GM12875 (cell line): Measurements from ENCODE around the gene FLT1.
A peak's percentile ranks its signal among the peaks of the same experiment; 100 is the strongest.

Experiments
- H3K4me3 ChIP-seq: one replicate; pipeline ENCODE4 v1.5.1; 2011; ENCODE audit warnings: low read depth, low read length, control low read depth
- TF ChIP-seq, protein P1 (sequence below): IDR thresholded peaks from 2 replicates; pipeline ENCODE4 v1.5.1; 2011; ENCODE audit warnings: low read depth, mild to moderate bottlenecking, control low read depth, inconsistent platforms, low read length, moderate library complexity, borderline replicate concordance; ENCODE audit not compliant: insufficient read depth

Gene FLT1, protein sequence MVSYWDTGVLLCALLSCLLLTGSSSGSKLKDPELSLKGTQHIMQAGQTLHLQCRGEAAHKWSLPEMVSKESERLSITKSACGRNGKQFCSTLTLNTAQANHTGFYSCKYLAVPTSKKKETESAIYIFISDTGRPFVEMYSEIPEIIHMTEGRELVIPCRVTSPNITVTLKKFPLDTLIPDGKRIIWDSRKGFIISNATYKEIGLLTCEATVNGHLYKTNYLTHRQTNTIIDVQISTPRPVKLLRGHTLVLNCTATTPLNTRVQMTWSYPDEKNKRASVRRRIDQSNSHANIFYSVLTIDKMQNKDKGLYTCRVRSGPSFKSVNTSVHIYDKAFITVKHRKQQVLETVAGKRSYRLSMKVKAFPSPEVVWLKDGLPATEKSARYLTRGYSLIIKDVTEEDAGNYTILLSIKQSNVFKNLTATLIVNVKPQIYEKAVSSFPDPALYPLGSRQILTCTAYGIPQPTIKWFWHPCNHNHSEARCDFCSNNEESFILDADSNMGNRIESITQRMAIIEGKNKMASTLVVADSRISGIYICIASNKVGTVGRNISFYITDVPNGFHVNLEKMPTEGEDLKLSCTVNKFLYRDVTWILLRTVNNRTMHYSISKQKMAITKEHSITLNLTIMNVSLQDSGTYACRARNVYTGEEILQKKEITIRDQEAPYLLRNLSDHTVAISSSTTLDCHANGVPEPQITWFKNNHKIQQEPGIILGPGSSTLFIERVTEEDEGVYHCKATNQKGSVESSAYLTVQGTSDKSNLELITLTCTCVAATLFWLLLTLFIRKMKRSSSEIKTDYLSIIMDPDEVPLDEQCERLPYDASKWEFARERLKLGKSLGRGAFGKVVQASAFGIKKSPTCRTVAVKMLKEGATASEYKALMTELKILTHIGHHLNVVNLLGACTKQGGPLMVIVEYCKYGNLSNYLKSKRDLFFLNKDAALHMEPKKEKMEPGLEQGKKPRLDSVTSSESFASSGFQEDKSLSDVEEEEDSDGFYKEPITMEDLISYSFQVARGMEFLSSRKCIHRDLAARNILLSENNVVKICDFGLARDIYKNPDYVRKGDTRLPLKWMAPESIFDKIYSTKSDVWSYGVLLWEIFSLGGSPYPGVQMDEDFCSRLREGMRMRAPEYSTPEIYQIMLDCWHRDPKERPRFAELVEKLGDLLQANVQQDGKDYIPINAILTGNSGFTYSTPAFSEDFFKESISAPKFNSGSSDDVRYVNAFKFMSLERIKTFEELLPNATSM (N-terminal part only)

DNA sequence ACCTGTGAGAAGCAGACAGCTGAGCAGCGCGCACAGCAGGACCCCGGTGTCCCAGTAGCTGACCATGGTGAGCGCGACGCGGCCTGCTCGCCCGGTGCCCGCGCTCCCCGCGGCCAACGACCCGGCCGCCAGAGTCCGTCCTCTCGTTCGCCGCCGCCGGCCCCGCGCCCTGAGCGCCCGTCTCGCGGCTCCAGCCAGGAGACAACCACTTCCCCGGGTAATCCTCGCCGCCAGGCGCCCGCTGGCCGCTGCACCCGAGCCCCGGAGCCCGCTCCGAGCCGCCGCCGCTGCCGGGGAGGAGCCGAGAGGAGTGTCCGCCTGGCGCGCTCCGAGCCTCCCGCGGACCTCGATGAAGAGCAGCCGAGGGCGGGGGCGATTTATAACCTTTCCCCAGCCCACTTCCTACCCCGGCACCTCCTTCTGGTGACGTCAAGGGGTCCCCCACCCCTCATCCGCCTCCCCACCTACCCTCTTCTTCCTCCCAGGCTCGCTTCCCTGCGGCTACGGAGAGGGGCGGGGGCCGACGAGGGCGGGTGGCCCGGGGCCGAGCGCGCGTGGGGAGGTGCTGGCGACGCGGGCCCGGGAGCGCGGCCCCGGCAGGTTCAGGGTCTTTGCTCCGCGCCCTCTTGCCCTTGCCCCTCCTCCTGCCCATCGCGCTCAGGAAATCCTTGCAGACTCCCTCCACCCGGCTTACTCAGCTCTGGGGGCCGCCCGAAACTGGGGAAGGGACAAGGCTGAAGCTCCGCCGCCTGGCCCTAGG is at the start of gene FLT1:
FLT1 (minus strand) TSS at position 351 of the 760 bp plus-strand sequence; CDS start at position 66, 285 bp downstream.
- peak within 1 kb of the TSS; percentile 64 for H3K4me3 ChIP-seq
- TF ChIP-seq, protein P1, sequence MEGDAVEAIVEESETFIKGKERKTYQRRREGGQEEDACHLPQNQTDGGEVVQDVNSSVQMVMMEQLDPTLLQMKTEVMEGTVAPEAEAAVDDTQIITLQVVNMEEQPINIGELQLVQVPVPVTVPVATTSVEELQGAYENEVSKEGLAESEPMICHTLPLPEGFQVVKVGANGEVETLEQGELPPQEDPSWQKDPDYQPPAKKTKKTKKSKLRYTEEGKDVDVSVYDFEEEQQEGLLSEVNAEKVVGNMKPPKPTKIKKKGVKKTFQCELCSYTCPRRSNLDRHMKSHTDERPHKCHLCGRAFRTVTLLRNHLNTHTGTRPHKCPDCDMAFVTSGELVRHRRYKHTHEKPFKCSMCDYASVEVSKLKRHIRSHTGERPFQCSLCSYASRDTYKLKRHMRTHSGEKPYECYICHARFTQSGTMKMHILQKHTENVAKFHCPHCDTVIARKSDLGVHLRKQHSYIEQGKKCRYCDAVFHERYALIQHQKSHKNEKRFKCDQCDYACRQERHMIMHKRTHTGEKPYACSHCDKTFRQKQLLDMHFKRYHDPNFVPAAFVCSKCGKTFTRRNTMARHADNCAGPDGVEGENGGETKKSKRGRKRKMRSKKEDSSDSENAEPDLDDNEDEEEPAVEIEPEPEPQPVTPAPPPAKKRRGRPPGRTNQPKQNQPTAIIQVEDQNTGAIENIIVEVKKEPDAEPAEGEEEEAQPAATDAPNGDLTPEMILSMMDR, result no peak

DNA sequence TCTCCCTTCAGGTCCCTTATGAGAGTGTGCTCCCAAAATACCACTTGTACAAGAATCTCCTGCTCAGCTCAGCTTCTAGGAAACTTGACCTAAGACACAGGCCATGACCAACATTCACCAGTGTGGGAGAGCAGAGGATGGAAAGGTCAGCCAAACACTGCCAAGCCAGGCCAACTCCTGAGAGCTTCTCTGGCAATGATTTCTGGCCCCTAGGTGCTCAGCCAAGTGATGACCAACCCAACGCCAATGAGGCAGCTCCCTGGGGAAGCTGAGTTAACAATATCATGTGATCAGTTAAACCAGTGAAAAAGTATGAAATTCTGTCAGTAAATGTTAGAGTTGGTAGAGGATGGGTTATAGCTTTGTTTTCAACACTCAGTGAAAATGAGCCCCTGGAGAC is 49.1 kb upstream of the FLT1 start:
- TF ChIP-seq, protein P1, result no peak
- H3K4me3 ChIP-seq, result no peak overlapping the region

DNA sequence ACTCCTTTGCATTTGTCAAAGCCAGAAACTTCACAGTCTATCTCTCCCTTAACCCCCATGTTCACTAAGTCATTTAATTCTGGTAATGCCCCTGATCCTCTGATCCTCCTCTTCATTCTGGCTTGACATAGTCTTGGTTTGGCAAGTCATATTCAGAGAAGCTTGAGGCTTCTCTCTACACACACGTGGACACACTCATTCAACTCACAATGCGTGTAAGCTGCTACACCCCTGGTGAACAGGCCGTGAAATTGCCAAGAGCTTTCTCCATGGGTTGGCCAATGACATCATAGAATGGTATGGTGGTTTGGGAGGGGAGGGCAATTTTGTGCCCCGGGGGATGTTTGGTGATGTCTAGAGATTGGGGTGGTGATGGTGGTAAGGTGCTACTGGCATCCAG is 47.9 kb upstream of the FLT1 start:
- no peak overlapping the region for H3K4me3 ChIP-seq
- TF ChIP-seq, protein P1, result no peak

DNA sequence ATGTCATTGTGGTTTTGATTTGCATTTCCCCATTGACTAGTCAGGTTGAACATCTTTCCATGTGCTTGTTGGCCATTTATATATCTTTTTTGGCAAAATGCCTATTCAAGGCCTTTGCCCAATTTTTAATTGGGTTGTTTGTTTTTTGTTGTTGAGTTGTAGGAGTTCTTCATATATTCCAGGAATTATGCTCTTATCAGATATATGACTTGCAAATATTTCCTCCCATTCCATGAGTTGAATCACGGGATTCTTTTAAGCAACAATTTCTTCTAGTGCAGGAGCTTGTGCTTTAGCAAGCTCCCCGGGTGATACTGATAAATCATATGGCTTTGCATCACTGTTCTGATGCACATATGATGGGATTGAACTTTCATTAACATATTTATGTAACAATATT is 47.0 kb upstream of the FLT1 start:
- TF ChIP-seq, protein P1, result no peak
- no peak overlapping the region for H3K4me3 ChIP-seq

DNA sequence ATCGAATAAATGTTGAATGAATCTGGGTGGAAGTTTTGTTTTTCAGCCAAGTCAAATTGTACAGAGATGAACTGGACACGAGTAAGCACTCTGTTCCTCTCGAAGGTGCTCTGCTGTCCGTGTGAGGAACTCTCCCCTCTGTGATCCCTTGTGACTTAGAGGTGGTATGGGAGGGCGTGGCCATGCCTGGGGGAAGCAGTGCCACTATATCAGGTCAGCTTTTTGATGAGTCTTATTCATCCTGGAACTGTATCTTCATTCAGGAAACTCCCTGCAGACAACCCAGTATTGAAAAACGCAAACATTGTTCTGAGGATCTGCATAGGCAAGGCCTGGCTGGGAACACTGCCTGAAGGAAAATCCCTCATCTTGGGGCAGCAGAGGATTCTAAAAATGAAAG is 45.7 kb upstream of the FLT1 start:
- TF ChIP-seq, protein P1, result no peak

DNA sequence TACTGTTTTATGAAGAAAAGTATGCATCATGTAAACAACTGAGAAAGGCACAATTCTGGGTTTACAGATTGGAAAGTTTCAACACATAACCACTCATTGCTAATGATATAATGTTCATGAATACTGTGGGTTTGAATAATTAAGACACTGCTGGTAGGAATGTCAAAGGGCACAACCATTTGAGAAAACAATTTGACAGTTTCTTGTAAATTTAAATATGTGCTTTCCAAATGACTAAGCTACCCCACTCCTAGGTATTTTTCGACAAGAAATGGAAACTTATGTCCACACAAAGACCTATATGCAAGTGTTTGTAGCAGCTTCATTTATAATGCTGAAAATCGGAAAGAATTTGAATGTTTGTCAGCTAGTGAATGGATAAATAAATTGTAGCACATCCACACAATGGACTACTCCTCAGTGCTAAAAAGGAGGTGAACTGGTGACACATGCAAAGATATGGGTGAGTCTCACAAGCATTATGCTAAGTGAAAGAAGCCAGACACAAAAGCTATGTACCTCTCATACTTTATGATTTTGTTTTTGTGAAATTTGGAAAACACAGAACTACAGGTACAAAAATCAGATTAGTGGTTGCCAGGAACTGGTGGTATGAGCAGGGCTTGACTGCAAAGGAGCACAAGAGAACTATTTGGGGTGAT is 44.8 kb upstream of the FLT1 start:
- H3K4me3 ChIP-seq, result no peak overlapping the region
- TF ChIP-seq, protein P1, result no peak

More for the DNA sequence above, 45.7 kb upstream of the FLT1 start:
- no peak overlapping the region for H3K4me3 ChIP-seq
